ENCODE results near the gene MRAP.

Gene MRAP

GRCh38 chr21:32278518-32279376 lies 19.9 kb upstream of the MRAP start, which contains the start of gene MIS18A:
MIS18A (minus strand) TSS chr21:32279049; CDS start chr21:32279014, 35 bp downstream.
- Histone ChIP-seq H3K4me1 (ENCODE audit: insufficient read depth, low read length) (peaks cover 11% of the 10 kb centered on the region; the same call in 1 of the 2 replicates), H3K36me3 (ENCODE audit: insufficient read depth, low read length) (no peaks in the 10 kb centered on the region), H3K9ac (ENCODE audit: low read depth, low read length) (peak within 1 kb of the TSS; percentile 93), H3K9me3 (ENCODE audit: control insufficient read depth, insufficient read depth, low read length) (no peaks in the 10 kb centered on the region)

- Histone ChIP-seq H3K9ac (ENCODE audit: low read depth, low read length) (peak overlapping the region; percentile 93), H3K4me1 (ENCODE audit: insufficient read depth, low read length) (peaks cover 11% of the 10 kb centered on the region; the same call in 1 of the 2 replicates), H3K36me3 (ENCODE audit: insufficient read depth, low read length) (no peaks in the 10 kb centered on the region), H3K9me3 (ENCODE audit: control insufficient read depth, insufficient read depth, low read length) (no peaks in the 10 kb centered on the region)
These were observed 19.3 kb upstream of the MRAP start for GRCh38 chr21:32279377-32279680.

- no peaks in the 10 kb centered on the region for H3K9me3 ChIP-seq (ENCODE audit: control insufficient read depth, insufficient read depth, low read length)
- peaks cover 11% of the 10 kb centered on the region; the same call in 1 of the 2 replicates for H3K4me1 ChIP-seq (ENCODE audit: insufficient read depth, low read length)
These were observed 17.1 kb upstream of the MRAP start for GRCh38 chr21:32281531-32281930.

GRCh38 chr21:32282992-32283391 lies 15.7 kb upstream of the MRAP start:
- H3K36me3 ChIP-seq (ENCODE audit: insufficient read depth, low read length): no peaks in the 10 kb centered on the region
- no peak overlapping the region for H3K9ac ChIP-seq (ENCODE audit: low read depth, low read length)
- H3K4me1 ChIP-seq (ENCODE audit: insufficient read depth, low read length): peaks cover 6% of the 10 kb centered on the region; the same call in 1 of the 2 replicates
- H3K9me3 ChIP-seq (ENCODE audit: control insufficient read depth, insufficient read depth, low read length): no peaks in the 10 kb centered on the region

More at GRCh38 chr21:32281531-32281930, 17.1 kb upstream of the MRAP start:
- Histone ChIP-seq H3K9ac (ENCODE audit: low read depth, low read length) (no peak overlapping the region), H3K36me3 (ENCODE audit: insufficient read depth, low read length) (no peaks in the 10 kb centered on the region)

- Histone ChIP-seq H3K9ac (ENCODE audit: low read depth, low read length) (no peak overlapping the region), H3K9me3 (ENCODE audit: control insufficient read depth, insufficient read depth, low read length) (no peaks in the 10 kb centered on the region), H3K36me3 (ENCODE audit: insufficient read depth, low read length) (no peaks in the 10 kb centered on the region), H3K4me1 (ENCODE audit: insufficient read depth, low read length) (no peaks in the 10 kb centered on the region)
These were observed 13.2 kb upstream of the MRAP start for GRCh38 chr21:32285476-32285875.

GRCh38 chr21:32297449-32297848 lies 1.2 kb upstream of the MRAP start:
- Histone ChIP-seq H3K36me3 (ENCODE audit: insufficient read depth, low read length) (no peaks in the 10 kb centered on the region; the same call in 1 of the 2 replicates), H3K9me3 (ENCODE audit: control insufficient read depth, insufficient read depth, low read length) (no peaks in the 10 kb centered on the region), H3K9ac (ENCODE audit: low read depth, low read length) (no peak overlapping the region), H3K4me1 (ENCODE audit: insufficient read depth, low read length) (no peaks in the 10 kb centered on the region)

GRCh38 chr21:32298148-32298559 lies 501 bp upstream of the MRAP start:
- Histone ChIP-seq H3K9ac (ENCODE audit: low read depth, low read length) (no peak overlapping the region), H3K9me3 (ENCODE audit: control insufficient read depth, insufficient read depth, low read length) (no peaks in the 10 kb centered on the region), H3K4me1 (ENCODE audit: insufficient read depth, low read length) (no peaks in the 10 kb centered on the region), H3K36me3 (ENCODE audit: insufficient read depth, low read length) (no peaks in the 10 kb centered on the region; the same call in 1 of the 2 replicates)

GRCh38 chr21:32299695-32300094 lies 1.0 kb downstream of the MRAP start:
- Histone ChIP-seq H3K4me1 (ENCODE audit: insufficient read depth, low read length) (no peaks in the 10 kb centered on the region), H3K36me3 (ENCODE audit: insufficient read depth, low read length) (no peaks in the 10 kb centered on the region; the same call in 1 of the 2 replicates), H3K9ac (ENCODE audit: low read depth, low read length) (no peak overlapping the region), H3K9me3 (ENCODE audit: control insufficient read depth, insufficient read depth, low read length) (no peaks in the 10 kb centered on the region)

GRCh38 chr21:32300117-32300681 lies 1.5 kb downstream of the MRAP start:
- Histone ChIP-seq H3K9ac (ENCODE audit: low read depth, low read length) (no peak overlapping the region), H3K4me1 (ENCODE audit: insufficient read depth, low read length) (no peaks in the 10 kb centered on the region), H3K9me3 (ENCODE audit: control insufficient read depth, insufficient read depth, low read length) (no peaks in the 10 kb centered on the region), H3K36me3 (ENCODE audit: insufficient read depth, low read length) (no peaks in the 10 kb centered on the region; the same call in 1 of the 2 replicates)

- Histone ChIP-seq H3K4me1 (ENCODE audit: insufficient read depth, low read length) (no peaks in the 10 kb centered on the region), H3K36me3 (ENCODE audit: insufficient read depth, low read length) (no peaks in the 10 kb centered on the region; the same call in 1 of the 2 replicates), H3K9me3 (ENCODE audit: control insufficient read depth, insufficient read depth, low read length) (no peaks in the 10 kb centered on the region)
These were observed 2.9 kb downstream of the MRAP start for GRCh38 chr21:32301596-32301995.

GRCh38 chr21:32302560-32302959 lies 3.9 kb downstream of the MRAP start:
- H3K9me3 ChIP-seq (ENCODE audit: control insufficient read depth, insufficient read depth, low read length): no peaks in the 10 kb centered on the region
- H3K4me1 ChIP-seq (ENCODE audit: insufficient read depth, low read length): no peaks in the 10 kb centered on the region
- H3K36me3 ChIP-seq (ENCODE audit: insufficient read depth, low read length): peaks cover 4% of the 10 kb centered on the region; the same call in 1 of the 2 replicates
- H3K9ac ChIP-seq (ENCODE audit: low read depth, low read length): no peak overlapping the region

More at GRCh38 chr21:32301596-32301995, 2.9 kb downstream of the MRAP start:
- H3K9ac ChIP-seq (ENCODE audit: low read depth, low read length): no peak overlapping the region

- Histone ChIP-seq H3K9ac (ENCODE audit: low read depth, low read length) (no peak overlapping the region), H3K36me3 (ENCODE audit: insufficient read depth, low read length) (peaks cover 4% of the 10 kb centered on the region; the same call in 1 of the 2 replicates), H3K9me3 (ENCODE audit: control insufficient read depth, insufficient read depth, low read length) (no peaks in the 10 kb centered on the region), H3K4me1 (ENCODE audit: insufficient read depth, low read length) (no peaks in the 10 kb centered on the region)
These were observed 4.7 kb downstream of the MRAP start for GRCh38 chr21:32303385-32303784.

- H3K4me1 ChIP-seq (ENCODE audit: insufficient read depth, low read length): no peaks in the 10 kb centered on the region
- H3K9me3 ChIP-seq (ENCODE audit: control insufficient read depth, insufficient read depth, low read length): no peaks in the 10 kb centered on the region
- no peak overlapping the region for H3K9ac ChIP-seq (ENCODE audit: low read depth, low read length)
- H3K36me3 ChIP-seq (ENCODE audit: insufficient read depth, low read length): peaks cover 4% of the 10 kb centered on the region; the same call in 1 of the 2 replicates
These were observed 6.3 kb downstream of the MRAP start for GRCh38 chr21:32304998-32305397.

GRCh38 chr21:32306021-32306780 lies 7.5 kb downstream of the MRAP start:
- peak overlapping the region; percentile 16 for H3K9ac ChIP-seq (ENCODE audit: low read depth, low read length)
- H3K9me3 ChIP-seq (ENCODE audit: control insufficient read depth, insufficient read depth, low read length): no peaks in the 10 kb centered on the region
- peaks cover 4% of the 10 kb centered on the region; the same call in 1 of the 2 replicates for H3K36me3 ChIP-seq (ENCODE audit: insufficient read depth, low read length)
- H3K4me1 ChIP-seq (ENCODE audit: insufficient read depth, low read length): no peaks in the 10 kb centered on the region

Data from ES-I3 (cell line).